MM.1S (cell line): Measurements from ENCODE around the gene SELL.

Experiments used
- DNase-seq: peaks from one replicate; pipeline ENCODE4 v3.0.0-alpha.2; 2015
- H2AFZ ChIP-seq: fragments of 300-600 bp; sonication (generic); 2 replicates; pipeline ENCODE4 v1.6.0; 2016; ENCODE audit warnings: antibody characterized with exemption, low read length
- H3F3A ChIP-seq: fragments of 300-600 bp; sonication (generic); 2 replicates; pipeline ENCODE4 v1.6.1; 2016; ENCODE audit warnings: mild to moderate bottlenecking, antibody characterized with exemption, low read length, moderate library complexity, mixed read lengths; ENCODE audit not compliant: insufficient read depth
- H3K27ac ChIP-seq: fragments of 300-600 bp; sonication (generic); 2 replicates; pipeline ENCODE4 v1.5.1; 2016; ENCODE audit warnings: mild to moderate bottlenecking, low read length
- H3K27me3 ChIP-seq: fragments of 300-600 bp; sonication (generic); replicated peaks from 2 replicates; pipeline ENCODE4 v1.6.0; 2016; ENCODE audit warnings: low read length; ENCODE audit not compliant: insufficient read depth
- H3K36me3 ChIP-seq: fragments of 300-600 bp; sonication (generic); replicated peaks from 2 replicates; pipeline ENCODE4 v1.6.1; 2016; ENCODE audit warnings: mild to moderate bottlenecking, low read length, mixed read lengths; ENCODE audit not compliant: insufficient read depth
- H3K4me1 ChIP-seq: fragments of 300-600 bp; sonication (generic); 2 replicates; pipeline ENCODE4 v1.6.1; 2016; ENCODE audit warnings: low read length, mixed read lengths
- H3K4me2 ChIP-seq: fragments of 300-600 bp; sonication (generic); 2 replicates; pipeline ENCODE4 v1.6.0; 2016; ENCODE audit warnings: low read depth, low read length
- H3K4me3 ChIP-seq: fragments of 300-600 bp; sonication (generic); 2 replicates; pipeline ENCODE4 v1.5.1; 2016; ENCODE audit warnings: low read length, mixed read lengths
- H3K79me2 ChIP-seq: fragments of 300-600 bp; sonication (generic); 2 replicates; pipeline ENCODE4 v1.6.1; 2016; ENCODE audit warnings: mixed run types, low read length, mixed read lengths
- H3K9ac ChIP-seq: fragments of 300-600 bp; sonication (generic); 2 replicates; pipeline ENCODE4 v1.6.1; 2016; ENCODE audit warnings: low read length, mixed read lengths
- H3K9me2 ChIP-seq: fragments of 300-600 bp; sonication (generic); replicated peaks from 2 replicates; pipeline ENCODE4 v1.6.1; 2016; ENCODE audit warnings: mild to moderate bottlenecking, low read length, mixed read lengths; ENCODE audit not compliant: insufficient read depth
- H3K9me3 ChIP-seq: fragments of 300-600 bp; sonication (generic); replicated peaks from 2 replicates; pipeline ENCODE4 v1.6.1; 2016; ENCODE audit warnings: mild to moderate bottlenecking, low read length, mixed read lengths; ENCODE audit not compliant: insufficient read depth
- H4K20me1 ChIP-seq: fragments of 300-600 bp; sonication (generic); 2 replicates; pipeline ENCODE4 v1.6.1; 2016; ENCODE audit warnings: mild to moderate bottlenecking, low read length, moderate library complexity, mixed read lengths; ENCODE audit not compliant: insufficient read depth
- EZH2 ChIP-seq: fragments of 300-600 bp; sonication (generic); optimal IDR thresholded peaks from 2 replicates; pipeline ENCODE3; 2017; ENCODE audit warnings: low read depth, mild to moderate bottlenecking, antibody characterized with exemption, low read length, mixed read lengths
- EZH2phosphoT487 ChIP-seq: fragments of 300-600 bp; sonication (generic); IDR thresholded peaks from 2 replicates; pipeline ENCODE4 v1.6.1; 2018; ENCODE audit warnings: antibody characterized with exemption, low read length
- TF ChIP-seq, protein P1 (sequence below): fragments of 300-600 bp; sonication (generic); IDR thresholded peaks from 2 replicates; pipeline ENCODE4 v1.5.1; 2016; ENCODE audit warnings: antibody characterized with exemption, low read length, mixed read lengths

Gene SELL

GRCh38 chr1:169750041-169750440, 38.6 kb upstream of the SELL start:
- H3K27me3 ChIP-seq: no peaks in the 10 kb centered on the region
- no peak overlapping the region for H3K27ac ChIP-seq
- no peaks in the 10 kb centered on the region for H3K9me2 ChIP-seq
- H3K4me2 ChIP-seq: no peak overlapping the region
- no peaks in the 10 kb centered on the region for H3K79me2 ChIP-seq
- no peaks in the 10 kb centered on the region for H3K9me3 ChIP-seq
- no peak for TF ChIP-seq EZH2phosphoT487
- no peak for TF ChIP-seq EZH2
- H2AFZ ChIP-seq: no peak overlapping the region
- no peaks in the 10 kb centered on the region for H4K20me1 ChIP-seq
- no peaks in the 10 kb centered on the region for H3K4me1 ChIP-seq
- no peak overlapping the region for H3K4me3 ChIP-seq
- no peaks in the 10 kb centered on the region for H3F3A ChIP-seq
- no peaks in the 10 kb centered on the region for H3K36me3 ChIP-seq
- H3K9ac ChIP-seq: no peak overlapping the region
- DNase-seq: no peak

GRCh38 chr1:169746550-169746949, 35.1 kb upstream of the SELL start:
- Histone ChIP-seq H3F3A (no peaks in the 10 kb centered on the region), H3K9ac (no peak overlapping the region), H4K20me1 (no peaks in the 10 kb centered on the region), H3K4me1 (no peaks in the 10 kb centered on the region), H3K36me3 (no peaks in the 10 kb centered on the region), H3K27ac (no peak overlapping the region), H3K4me2 (no peak overlapping the region), H3K9me2 (no peaks in the 10 kb centered on the region), H2AFZ (no peak overlapping the region), H3K9me3 (no peaks in the 10 kb centered on the region), H3K79me2 (no peaks in the 10 kb centered on the region), H3K4me3 (no peak overlapping the region), H3K27me3 (no peaks in the 10 kb centered on the region)
- DNase-seq: no peak
- TF ChIP-seq, protein P1, sequence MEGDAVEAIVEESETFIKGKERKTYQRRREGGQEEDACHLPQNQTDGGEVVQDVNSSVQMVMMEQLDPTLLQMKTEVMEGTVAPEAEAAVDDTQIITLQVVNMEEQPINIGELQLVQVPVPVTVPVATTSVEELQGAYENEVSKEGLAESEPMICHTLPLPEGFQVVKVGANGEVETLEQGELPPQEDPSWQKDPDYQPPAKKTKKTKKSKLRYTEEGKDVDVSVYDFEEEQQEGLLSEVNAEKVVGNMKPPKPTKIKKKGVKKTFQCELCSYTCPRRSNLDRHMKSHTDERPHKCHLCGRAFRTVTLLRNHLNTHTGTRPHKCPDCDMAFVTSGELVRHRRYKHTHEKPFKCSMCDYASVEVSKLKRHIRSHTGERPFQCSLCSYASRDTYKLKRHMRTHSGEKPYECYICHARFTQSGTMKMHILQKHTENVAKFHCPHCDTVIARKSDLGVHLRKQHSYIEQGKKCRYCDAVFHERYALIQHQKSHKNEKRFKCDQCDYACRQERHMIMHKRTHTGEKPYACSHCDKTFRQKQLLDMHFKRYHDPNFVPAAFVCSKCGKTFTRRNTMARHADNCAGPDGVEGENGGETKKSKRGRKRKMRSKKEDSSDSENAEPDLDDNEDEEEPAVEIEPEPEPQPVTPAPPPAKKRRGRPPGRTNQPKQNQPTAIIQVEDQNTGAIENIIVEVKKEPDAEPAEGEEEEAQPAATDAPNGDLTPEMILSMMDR: no peak
- TF ChIP-seq EZH2: no peak
- TF ChIP-seq EZH2phosphoT487: no peak

DNA sequence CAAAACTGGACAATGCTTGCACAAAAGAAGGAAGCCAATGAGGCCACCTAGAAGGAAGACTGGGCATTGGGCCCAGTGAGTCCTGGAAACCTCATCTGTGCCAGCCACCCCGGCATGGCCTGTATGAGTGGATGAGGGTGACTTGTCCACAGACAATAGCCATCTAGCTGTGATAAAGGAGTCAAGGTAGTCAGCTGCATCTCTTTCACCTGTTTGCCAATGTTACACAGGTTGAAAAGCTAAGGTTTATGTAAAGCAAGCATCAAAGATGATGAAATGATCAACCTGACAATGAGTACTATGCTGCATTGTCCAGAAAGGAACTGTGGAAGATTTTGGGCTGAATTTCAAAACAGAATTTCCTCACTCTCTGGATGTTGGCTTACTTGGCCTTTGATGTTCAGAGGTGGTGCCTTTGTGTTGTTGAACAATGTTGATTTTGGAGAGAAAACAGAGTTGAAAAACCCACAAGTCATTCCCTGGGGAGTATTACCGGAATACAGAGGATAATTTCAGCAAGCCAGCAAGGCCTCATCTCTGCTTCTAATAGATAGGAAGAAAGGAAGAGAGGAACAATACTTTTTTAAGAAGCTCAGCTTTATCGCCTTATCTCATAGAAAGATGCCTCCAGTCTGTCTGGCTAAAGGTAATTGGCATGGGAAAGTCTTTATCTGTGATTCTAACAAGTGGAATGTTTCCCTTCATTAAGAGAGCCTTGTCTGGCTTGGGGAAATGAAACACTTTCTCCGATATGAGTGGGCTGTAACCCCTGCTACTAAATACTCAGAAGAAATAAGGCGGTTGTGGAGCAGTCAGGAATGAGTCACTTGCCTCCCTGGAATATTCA, 33.8 kb upstream of the SELL start:
- Histone ChIP-seq H3K9me3 (no peaks in the 10 kb centered on the region), H3K4me2 (no peak overlapping the region), H3K27ac (no peak overlapping the region), H3K9ac (no peak overlapping the region), H3K9me2 (no peaks in the 10 kb centered on the region), H3F3A (no peaks in the 10 kb centered on the region), H4K20me1 (no peaks in the 10 kb centered on the region), H3K36me3 (no peaks in the 10 kb centered on the region), H2AFZ (no peak overlapping the region), H3K4me1 (no peaks in the 10 kb centered on the region), H3K79me2 (no peaks in the 10 kb centered on the region), H3K4me3 (no peak overlapping the region), H3K27me3 (no peaks in the 10 kb centered on the region)
- TF ChIP-seq EZH2phosphoT487 (no peak), EZH2 (no peak)
- TF ChIP-seq, protein P1: no peak
- DNase-seq: no peak
